Adrenal gland (tissue), 12 donors: ENCODE results near the gene RPS23. TPM values are rescaled to one million over a fixed set of nuclear protein-coding genes. Genes with fewer than 3 reads are reported as not detected.

Source experiments
- DNase-seq, 7 donors: peaks; one replicate each; pipeline ENCODE4 v3.0.0-alpha.2; 2019 to 2020
- H3K27ac ChIP-seq, 5 donors: fragments of 200-600 bp; sonication (generic) in 4 of 5; 1 replicate in 3 of 5; 2 replicates in 2 of 5; pipeline versions ENCODE4 v1.5.1 to v1.8.0; 2016 to 2020; ENCODE audit warnings: mild to moderate bottlenecking in 1 of 5
- H3K27me3 ChIP-seq: fragments of 200-600 bp; 2 replicates; pipeline ENCODE4 v1.8.0; 2021
- H3K36me3 ChIP-seq, 2 donors: fragments of 200-600 bp; replicated peaks in 1 of 2; 1 replicate in 1 of 2; 2 replicates in 1 of 2; pipeline versions ENCODE4 v1.5.1 to v1.8.0; 2018 to 2022
- H3K4me1 ChIP-seq, 2 donors: fragments of 200-600 bp; replicated peaks in 1 of 2; 1 replicate in 1 of 2; 2 replicates in 1 of 2; pipeline versions ENCODE4 v1.5.1 to v1.8.0; 2018 to 2021
- H3K4me3 ChIP-seq, 4 donors: fragments of 200-600 bp; sonication (generic) in 3 of 4; one replicate each; pipeline ENCODE4 v1.5.1; 2016 to 2018
- H3K9me3 ChIP-seq, 3 donors: fragments of 200-600 bp; sonication (generic) in 1 of 3; replicated peaks in 1 of 3; 1 replicate in 2 of 3; 2 replicates in 1 of 3; pipeline versions ENCODE4 v1.5.1 to v1.8.0; 2016 to 2021
- POLR2A ChIP-seq, 2 donors: fragments of 450-650 bp; IDR thresholded peaks; one replicate each; pipeline ENCODE4 v1.6.1; 2017; ENCODE audit warnings: antibody characterized with exemption in 2 of 2, mild to moderate bottlenecking in 2 of 2, moderate library complexity in 1 of 2
- WGBS, 4 donors: extraction: QIAGEN DNeasy Blood & Tissue Kit in 2 of 4; methylation state at CpG; one replicate each; pipeline versions ENCODE4 v1.1.5 to v1.1.7; 2013 to 2017; 5-methylcytosine and 5-hydroxymethylcytosine counted together
- intact Hi-C, 2 donors: fragments of 100-400 bp; cut with DNase I; formaldehyde crosslinking; loops; one replicate each; pipeline versions ENCODE4 v1.14.1 to v1.15.0; 2022 to 2023
- polyA plus RNA-seq, 3 donors: library from polyadenylated mRNA; stranded (reverse); fragments of 200-250 nt in 2 of 3; fragments of 350-450 nt in 1 of 3; fragmentation: Illumina TruSeq in 1 of 3; extraction: RNeasy Lipid Tissue Mini Kit (QIAGEN cat#74804) in 1 of 3; gene quantifications; one replicate each; pipeline ENCODE4 v1.2.3, GENCODE V29; 2013 to 2014
- total RNA-seq, 9 donors: library from RNA; depleted of rRNA in 4 of 9; stranded (reverse); fragments of >200 nt in 4 of 9; fragments of 120-200 nt in 1 of 9; fragmentation: NEBNext Ultra II Directional in 1 of 9; extraction: Animal tissue kit (Norgen Biotek cat#: 25700) in 1 of 9; gene quantifications; one replicate each; pipeline versions ENCODE4 v1.1.0 to v1.2.4, GENCODE V29; 2013 to 2023
- TF ChIP-seq, protein P1 (sequence below), 6 experiments: fragments of 450-650 bp in 4 of 6; fragments of 200-600 bp in 2 of 6; sonication (generic) in 1 of 6; IDR thresholded peaks; 1 replicate in 5 of 6; 2 replicates in 1 of 6; pipeline versions ENCODE4 v1.5.1 to v1.8.0; 2016 to 2021; ENCODE audit warnings: antibody characterized with exemption in 6 of 6, mild to moderate bottlenecking in 2 of 6, moderate library complexity in 1 of 6
- donor health status: healthy with polysubstance abuse.
- donor health status: Bipolar disorder and iron deficiency.
- donor health status: DM: yes; HTN: yes; CAD: no.
- donor health status: DM: no; HTN: no; CAD: no.
- donor health status: DM: no; HTN: no; CAD: no.
- donor health status: DM: yes; HTN: yes; CAD: no.

RPS23 gene
- total and polyA plus RNA-seq, 12 donors = 995 to 3,420 (median 1,546) TPM

GRCh38 chr5:82325996-82326395 lies 47.8 kb upstream of the RPS23 start:
- WGBS, 4 donors = 67 to 79% (median 71%) methylated on average over 1 of the region's 1 CpG
- intact Hi-C loops = no loop called here
- Histone ChIP-seq H3K4me3 (no peak overlapping the region), H3K4me1 (no peaks in the 10 kb centered on the region), H3K9me3 (no peaks in the 10 kb centered on the region), H3K27ac (no peak overlapping the region), H3K27me3 (no peaks in the 10 kb centered on the region), H3K36me3 (no peaks in the 10 kb centered on the region)
- TF ChIP-seq, protein P1, sequence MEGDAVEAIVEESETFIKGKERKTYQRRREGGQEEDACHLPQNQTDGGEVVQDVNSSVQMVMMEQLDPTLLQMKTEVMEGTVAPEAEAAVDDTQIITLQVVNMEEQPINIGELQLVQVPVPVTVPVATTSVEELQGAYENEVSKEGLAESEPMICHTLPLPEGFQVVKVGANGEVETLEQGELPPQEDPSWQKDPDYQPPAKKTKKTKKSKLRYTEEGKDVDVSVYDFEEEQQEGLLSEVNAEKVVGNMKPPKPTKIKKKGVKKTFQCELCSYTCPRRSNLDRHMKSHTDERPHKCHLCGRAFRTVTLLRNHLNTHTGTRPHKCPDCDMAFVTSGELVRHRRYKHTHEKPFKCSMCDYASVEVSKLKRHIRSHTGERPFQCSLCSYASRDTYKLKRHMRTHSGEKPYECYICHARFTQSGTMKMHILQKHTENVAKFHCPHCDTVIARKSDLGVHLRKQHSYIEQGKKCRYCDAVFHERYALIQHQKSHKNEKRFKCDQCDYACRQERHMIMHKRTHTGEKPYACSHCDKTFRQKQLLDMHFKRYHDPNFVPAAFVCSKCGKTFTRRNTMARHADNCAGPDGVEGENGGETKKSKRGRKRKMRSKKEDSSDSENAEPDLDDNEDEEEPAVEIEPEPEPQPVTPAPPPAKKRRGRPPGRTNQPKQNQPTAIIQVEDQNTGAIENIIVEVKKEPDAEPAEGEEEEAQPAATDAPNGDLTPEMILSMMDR (IDR thresholded peaks at IDR 0.05) = no peak
- TF ChIP-seq POLR2A (IDR thresholded peaks at IDR 0.05) = no peak
- DNase-seq = no peak

GRCh38 chr5:82325155-82325554 lies 47.0 kb upstream of the RPS23 start:
- Histone ChIP-seq H3K9me3 (no peaks in the 10 kb centered on the region), H3K27ac (no peak overlapping the region), H3K36me3 (no peaks in the 10 kb centered on the region), H3K27me3 (no peaks in the 10 kb centered on the region), H3K4me1 (no peaks in the 10 kb centered on the region), H3K4me3 (no peak overlapping the region)
- DNase-seq = no peak
- TF ChIP-seq POLR2A (IDR thresholded peaks at IDR 0.05) = no peak
- TF ChIP-seq, protein P1 (IDR thresholded peaks at IDR 0.05) = no peak
- 90 to 97% (median 95%) methylated on average over 10 of the region's 10 CpGs for WGBS, 4 donors
- intact Hi-C loops = no loop called here

DNA sequence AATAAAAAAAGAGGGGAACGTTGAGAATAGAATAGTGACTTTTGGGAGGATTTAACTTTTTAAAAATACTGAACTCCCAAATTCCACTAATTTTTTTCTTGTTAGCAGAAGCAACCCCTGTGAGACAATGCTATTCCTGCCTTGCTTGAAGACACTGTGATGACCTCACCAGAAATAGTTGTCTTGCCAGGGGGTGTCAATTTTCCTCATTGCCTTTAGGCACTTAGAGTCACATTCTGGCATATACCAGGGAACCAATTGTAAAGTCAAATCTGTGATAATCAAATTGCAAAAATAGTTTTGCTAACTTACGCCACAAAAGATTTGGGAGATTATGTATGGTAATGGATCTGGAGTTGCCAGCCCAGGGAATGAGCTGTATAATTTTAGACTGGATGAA lies 42.8 kb upstream of the RPS23 start:
- no peak for TF ChIP-seq POLR2A (IDR thresholded peaks at IDR 0.05)
- no peaks in the 10 kb centered on the region for H3K27me3 ChIP-seq
- H3K36me3 ChIP-seq = no peaks in the 10 kb centered on the region
- no peaks in the 10 kb centered on the region for H3K9me3 ChIP-seq
- H3K4me3 ChIP-seq = no peak overlapping the region
- intact Hi-C loops = no loop called here
- no peak for DNase-seq
- 67 to 87% (median 82%) methylated on average over 2 of the region's 2 CpGs for WGBS, 4 donors
- no peaks in the 10 kb centered on the region for H3K4me1 ChIP-seq
- H3K27ac ChIP-seq = no peak overlapping the region

DNA sequence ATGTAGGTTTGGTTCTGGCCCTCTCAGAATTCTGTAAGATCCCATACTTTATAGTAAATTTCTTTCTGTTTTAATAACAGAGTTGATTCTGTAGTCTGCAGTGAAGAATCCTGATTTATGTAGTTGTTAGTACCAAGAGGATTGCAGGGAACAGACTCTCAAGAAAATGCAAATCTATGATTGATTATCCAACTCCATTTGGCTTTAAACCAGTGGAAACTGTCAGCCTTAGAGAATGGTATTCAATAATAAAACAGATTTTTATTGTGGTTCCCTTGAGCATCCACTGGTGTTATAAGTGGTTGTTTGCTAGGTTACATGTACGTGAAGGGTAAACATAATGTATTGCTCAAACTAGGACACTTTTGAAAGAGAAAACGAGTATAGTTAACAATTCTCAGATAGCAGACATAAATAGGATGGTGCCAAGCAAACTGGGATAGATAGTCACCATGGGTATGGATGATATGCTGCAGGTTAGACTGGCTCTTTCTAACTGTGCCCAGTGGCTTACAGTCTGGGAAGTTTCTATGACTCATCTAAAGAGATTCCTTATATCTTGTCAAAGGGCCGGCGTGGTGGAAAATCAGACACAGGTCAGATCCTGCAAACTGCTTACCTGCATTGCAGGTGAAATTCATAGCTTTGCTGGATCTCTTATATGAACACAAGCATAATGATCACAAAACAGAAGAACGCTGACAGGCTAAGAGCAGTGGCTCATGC lies 41.7 kb upstream of the RPS23 start:
- intact Hi-C loops = no loop called here
- H3K4me3 ChIP-seq = no peak overlapping the region

More for the DNA sequence above, 41.7 kb upstream of the RPS23 start:
- no peak for TF ChIP-seq POLR2A (IDR thresholded peaks at IDR 0.05)
- TF ChIP-seq, protein P1 (IDR thresholded peaks at IDR 0.05) = no peak
- Histone ChIP-seq H3K27me3 (no peaks in the 10 kb centered on the region), H3K36me3 (no peaks in the 10 kb centered on the region), H3K4me1 (no peaks in the 10 kb centered on the region), H3K27ac (no peak overlapping the region), H3K9me3 (no peaks in the 10 kb centered on the region)
- 67 to 86% (median 78%) methylated on average over 5 of the region's 5 CpGs for WGBS, 4 donors
- DNase-seq = no peak
